Omental fat pad (tissue), 4 donors: Measurements from ENCODE around the gene CTBP2. TPM values are rescaled to one million over a fixed set of nuclear protein-coding genes. Genes with fewer than 3 reads are reported as not detected.
A peak's percentile ranks its signal among the peaks of the same experiment; 100 is the strongest.

ENCODE experiments used
- ATAC-seq: fragments of 150-250 bp; one replicate; pipeline ENCODE4 v1.9.1; 2016; ENCODE audit warnings: mild to moderate bottlenecking, moderate library complexity; ENCODE audit not compliant: low FRiP score
- DNase-seq: peaks from one replicate; pipeline ENCODE4 v3.0.0-alpha.2; 2019; ENCODE audit warnings: low spot score
- CTCF ChIP-seq, 3 donors: fragments of 450-650 bp; IDR thresholded peaks; one replicate each; pipeline ENCODE4 v1.5.1; 2016 to 2017; ENCODE audit warnings: antibody characterized with exemption in 3 of 3, mild to moderate bottlenecking in 3 of 3, moderate library complexity in 2 of 3
- total RNA-seq, 4 donors: library from RNA; depleted of rRNA; stranded (reverse); fragments of >200 nt; gene quantifications; one replicate each; pipeline ENCODE4 v1.1.0, GENCODE V29; 2016

Gene CTBP2
- 10 to 100 TPM; 29.4 to 58.6 (median 46.2) TPM for total RNA-seq

GRCh38 chr10:125159932-125160855 is at the start of gene CTBP2:
Gene CTBP2 (minus strand): TSS chr10:125160563.
- DNase-seq (no peak), ATAC-seq (peak; percentile 9)

GRCh38 chr10:125209591-125210355 is 49.4 kb upstream of the CTBP2 start:
- DNase-seq = no peak
- TF ChIP-seq CTCF (IDR thresholded peaks at IDR 0.05) = no peak
- ATAC-seq = no peak

More at GRCh38 chr10:125159932-125160855, at the start of gene CTBP2:
- TF ChIP-seq CTCF (IDR thresholded peaks at IDR 0.05) = no peak

GRCh38 chr10:125208854-125209565 is 48.6 kb upstream of the CTBP2 start:
- DNase-seq (no peak), ATAC-seq (no peak)
- TF ChIP-seq CTCF (IDR thresholded peaks at IDR 0.05) = no peak

- TF ChIP-seq CTCF (IDR thresholded peaks at IDR 0.05) = no peak
- DNase-seq = no peak
- ATAC-seq = no peak
Measured at GRCh38 chr10:125206623-125207022, 46.3 kb upstream of the CTBP2 start.

- no peak for DNase-seq
- no peak for TF ChIP-seq CTCF (IDR thresholded peaks at IDR 0.05)
- ATAC-seq = no peak
Measured at GRCh38 chr10:125205431-125205830, 45.1 kb upstream of the CTBP2 start.

GRCh38 chr10:125204400-125204799 is 44.0 kb upstream of the CTBP2 start:
- ATAC-seq = no peak

More at GRCh38 chr10:125204400-125204799, 44.0 kb upstream of the CTBP2 start:
- TF ChIP-seq CTCF (IDR thresholded peaks at IDR 0.05) = no peak
- DNase-seq = no peak
